Measurements from ENCODE around the gene C3orf38. TPM values are rescaled to one million over a fixed set of nuclear protein-coding genes. Genes with fewer than 3 reads are reported as not detected.

The C3orf38 gene
- total RNA-seq, 1 donor from 2014 or later: 21.8 TPM

- DNase-seq (ENCODE audit: low spot score): no peak
- Mint-ChIP-seq H3K27me3 (ENCODE audit: unreplicated experiment) (no peaks in the 10 kb centered on the region), H3K27ac (ENCODE audit: unreplicated experiment) (no peak overlapping the region), H3K9me3 (ENCODE audit: unreplicated experiment) (no peaks in the 10 kb centered on the region), H3K4me3 (ENCODE audit: unreplicated experiment) (no peak overlapping the region), H3K4me1 (ENCODE audit: unreplicated experiment) (no peaks in the 10 kb centered on the region), H3K36me3 (ENCODE audit: low read depth, unreplicated experiment) (no peaks in the 10 kb centered on the region)
- TF ChIP-seq CTCF (IDR thresholded peaks at IDR 0.05; ENCODE audit: unreplicated experiment): no peak
Measured at GRCh38 chr3:88188436-88188835, 38.7 kb downstream of the C3orf38 start.

GRCh38 chr3:88189361-88189810 lies 39.6 kb downstream of the C3orf38 start:
- no peak for TF ChIP-seq CTCF (IDR thresholded peaks at IDR 0.05; ENCODE audit: unreplicated experiment)
- H3K4me1 Mint-ChIP-seq (ENCODE audit: unreplicated experiment): no peaks in the 10 kb centered on the region
- H3K27me3 Mint-ChIP-seq (ENCODE audit: unreplicated experiment): no peaks in the 10 kb centered on the region
- no peaks in the 10 kb centered on the region for H3K36me3 Mint-ChIP-seq (ENCODE audit: low read depth, unreplicated experiment)
- no peak overlapping the region for H3K27ac Mint-ChIP-seq (ENCODE audit: unreplicated experiment)
- no peak overlapping the region for H3K4me3 Mint-ChIP-seq (ENCODE audit: unreplicated experiment)
- no peaks in the 10 kb centered on the region for H3K9me3 Mint-ChIP-seq (ENCODE audit: unreplicated experiment)
- no peak for DNase-seq (ENCODE audit: low spot score)

- no peak for DNase-seq (ENCODE audit: low spot score)
- no peaks in the 10 kb centered on the region for H3K36me3 Mint-ChIP-seq (ENCODE audit: low read depth, unreplicated experiment)
- H3K27ac Mint-ChIP-seq (ENCODE audit: unreplicated experiment): no peak overlapping the region
- no peaks in the 10 kb centered on the region for H3K4me1 Mint-ChIP-seq (ENCODE audit: unreplicated experiment)
- H3K9me3 Mint-ChIP-seq (ENCODE audit: unreplicated experiment): no peaks in the 10 kb centered on the region
- H3K4me3 Mint-ChIP-seq (ENCODE audit: unreplicated experiment): no peak overlapping the region
- H3K27me3 Mint-ChIP-seq (ENCODE audit: unreplicated experiment): no peaks in the 10 kb centered on the region
- TF ChIP-seq CTCF (IDR thresholded peaks at IDR 0.05; ENCODE audit: unreplicated experiment): no peak
Measured at GRCh38 chr3:88191872-88192409, 42.2 kb downstream of the C3orf38 start.

GRCh38 chr3:88192631-88193030 lies 42.9 kb downstream of the C3orf38 start:
- H3K9me3 Mint-ChIP-seq (ENCODE audit: unreplicated experiment): no peaks in the 10 kb centered on the region
- H3K36me3 Mint-ChIP-seq (ENCODE audit: low read depth, unreplicated experiment): no peaks in the 10 kb centered on the region
- no peak for TF ChIP-seq CTCF (IDR thresholded peaks at IDR 0.05; ENCODE audit: unreplicated experiment)
- no peak overlapping the region for H3K27ac Mint-ChIP-seq (ENCODE audit: unreplicated experiment)
- no peak for DNase-seq (ENCODE audit: low spot score)
- no peak overlapping the region for H3K4me3 Mint-ChIP-seq (ENCODE audit: unreplicated experiment)
- no peaks in the 10 kb centered on the region for H3K4me1 Mint-ChIP-seq (ENCODE audit: unreplicated experiment)
- no peaks in the 10 kb centered on the region for H3K27me3 Mint-ChIP-seq (ENCODE audit: unreplicated experiment)

GRCh38 chr3:88195951-88196434 lies 46.2 kb downstream of the C3orf38 start:
- no peak for DNase-seq (ENCODE audit: low spot score)
- Mint-ChIP-seq H3K27ac (ENCODE audit: unreplicated experiment) (no peak overlapping the region), H3K4me3 (ENCODE audit: unreplicated experiment) (no peak overlapping the region), H3K4me1 (ENCODE audit: unreplicated experiment) (no peaks in the 10 kb centered on the region), H3K36me3 (ENCODE audit: low read depth, unreplicated experiment) (no peaks in the 10 kb centered on the region), H3K27me3 (ENCODE audit: unreplicated experiment) (no peaks in the 10 kb centered on the region), H3K9me3 (ENCODE audit: unreplicated experiment) (no peaks in the 10 kb centered on the region)
- no peak for TF ChIP-seq CTCF (IDR thresholded peaks at IDR 0.05; ENCODE audit: unreplicated experiment)
